Cardiac muscle cell (in vitro differentiated cells and primary cell): ENCODE results near the gene IMPDH1. TPM values are rescaled to one million over a fixed set of nuclear protein-coding genes. Genes with fewer than 3 reads are reported as not detected.
A peak's percentile ranks its signal among the peaks of the same experiment; 100 is the strongest.

ENCODE experiments used
- DNase-seq, 2 donors: peaks; one replicate each; pipeline versions ENCODE4 v3.0.0 to v3.0.0-alpha.2; 2010 to 2017; ENCODE audit warnings: low read depth in 1 of 2, low spot score in 1 of 2
- H3K27ac ChIP-seq: fragments of 200-600 bp; sonication (generic); 2 replicates; pipeline ENCODE4 v1.5.1; 2016
- H3K27me3 ChIP-seq: fragments of 200-600 bp; sonication (generic); 2 replicates; pipeline ENCODE4 v1.6.0; 2016; ENCODE audit warnings: control low read depth
- H3K36me3 ChIP-seq: fragments of 200-600 bp; sonication (generic); 2 replicates; pipeline ENCODE4 v1.5.1; 2016; ENCODE audit warnings: control low read depth
- H3K4me1 ChIP-seq: fragments of 200-600 bp; sonication (generic); 2 replicates; pipeline ENCODE4 v1.8.1; 2017; ENCODE audit warnings: low read depth, mild to moderate bottlenecking, mixed run types
- H3K4me3 ChIP-seq: fragments of 200-600 bp; sonication (generic); 2 replicates; pipeline ENCODE4 v1.5.1; 2016; ENCODE audit warnings: mild to moderate bottlenecking
- H3K9me3 ChIP-seq: fragments of 200-600 bp; sonication (generic); 2 replicates; pipeline ENCODE4 v1.5.1; 2017; ENCODE audit warnings: low read depth, mild to moderate bottlenecking, control low read depth
- CTCF ChIP-seq: IDR thresholded peaks from 2 replicates; pipeline ENCODE4 v1.5.1; 2012; ENCODE audit warnings: low read depth, mild to moderate bottlenecking, low read length
- polyA plus RNA-seq: library from polyadenylated mRNA; unstranded; fragments of >200 nt; fragmentation: Nextera tagmentation; extraction: Ambion mirVana; gene quantifications from 2 replicates; pipeline ENCODE4 v1.2.1, GENCODE V29; 2016
- total RNA-seq: library from RNA; depleted of rRNA; stranded (reverse); fragments of >200 nt; gene quantifications from 2 replicates; pipeline ENCODE4 v1.2.3, GENCODE V29; 2016

The IMPDH1 gene
- total and polyA plus RNA-seq, 2 experiments from 2014 or later: 20.5 to 24.0 TPM

GRCh38 chr7:128360359-128360678 is 49.5 kb downstream of the IMPDH1 start:
- Histone ChIP-seq H3K36me3 (no peaks in the 10 kb centered on the region), H3K27me3 (peaks cover 42% of the 10 kb centered on the region), H3K4me3 (peak overlapping the region; percentile 47), H3K9me3 (no peaks in the 10 kb centered on the region), H3K27ac (no peak overlapping the region), H3K4me1 (peaks cover 18% of the 10 kb centered on the region)
- TF ChIP-seq CTCF: no peak
- no peak for DNase-seq

- H3K9me3 ChIP-seq: no peaks in the 10 kb centered on the region
- H3K4me3 ChIP-seq: no peak overlapping the region
- no peaks in the 10 kb centered on the region for H3K36me3 ChIP-seq
- H3K4me1 ChIP-seq: peaks cover 18% of the 10 kb centered on the region
- H3K27ac ChIP-seq: no peak overlapping the region
- no peak for DNase-seq
- no peak for TF ChIP-seq CTCF
- peaks cover 40% of the 10 kb centered on the region for H3K27me3 ChIP-seq
Observed at GRCh38 chr7:128359939-128360338, 49.8 kb downstream of the IMPDH1 start.

- Histone ChIP-seq H3K4me1 (peaks cover 18% of the 10 kb centered on the region), H3K36me3 (no peaks in the 10 kb centered on the region), H3K9me3 (no peaks in the 10 kb centered on the region), H3K4me3 (no peak overlapping the region), H3K27ac (no peak overlapping the region), H3K27me3 (peaks cover 39% of the 10 kb centered on the region)
- no peak for DNase-seq
- TF ChIP-seq CTCF: no peak
Observed at GRCh38 chr7:128359336-128359735, 50.4 kb downstream of the IMPDH1 start.

GRCh38 chr7:128358233-128358632 is 51.5 kb downstream of the IMPDH1 start:
- H3K27me3 ChIP-seq: peaks cover 35% of the 10 kb centered on the region
- no peak for TF ChIP-seq CTCF
- no peaks in the 10 kb centered on the region for H3K36me3 ChIP-seq
- no peak overlapping the region for H3K4me3 ChIP-seq
- no peak overlapping the region for H3K27ac ChIP-seq
- H3K4me1 ChIP-seq: peaks cover 18% of the 10 kb centered on the region
- no peak for DNase-seq
- no peaks in the 10 kb centered on the region for H3K9me3 ChIP-seq

GRCh38 chr7:128357217-128357613 is 52.6 kb downstream of the IMPDH1 start:
- no peaks in the 10 kb centered on the region for H3K9me3 ChIP-seq
- DNase-seq: peak in 1 of 2 donors; percentile 91
- H3K4me3 ChIP-seq: no peak overlapping the region
- H3K36me3 ChIP-seq: no peaks in the 10 kb centered on the region
- peak overlapping the region; percentile 76 for H3K27ac ChIP-seq
- peaks cover 35% of the 10 kb centered on the region for H3K27me3 ChIP-seq
- no peak for TF ChIP-seq CTCF
- H3K4me1 ChIP-seq: peaks cover 18% of the 10 kb centered on the region
